Thyroid gland (tissue), 4 donors: ENCODE measurements around the gene INO80E.

Experiments used
- POLR2A ChIP-seq, 2 donors: fragments of 450-650 bp; IDR thresholded peaks; one replicate each; pipeline ENCODE4 v1.6.1; 2017; ENCODE audit warnings: antibody characterized with exemption in 2 of 2, mild to moderate bottlenecking in 2 of 2, moderate library complexity in 1 of 2
- TF ChIP-seq, protein P1 (sequence below), 6 experiments: fragments of 200-600 bp in 3 of 6; fragments of 450-650 bp in 3 of 6; sonication (generic) in 3 of 6; IDR thresholded peaks; one replicate each; pipeline ENCODE4 v1.5.1; 2016 to 2019; ENCODE audit warnings: antibody characterized with exemption in 6 of 6, mild to moderate bottlenecking in 2 of 6, inconsistent platforms in 1 of 6, moderate library complexity in 1 of 6

DNA sequence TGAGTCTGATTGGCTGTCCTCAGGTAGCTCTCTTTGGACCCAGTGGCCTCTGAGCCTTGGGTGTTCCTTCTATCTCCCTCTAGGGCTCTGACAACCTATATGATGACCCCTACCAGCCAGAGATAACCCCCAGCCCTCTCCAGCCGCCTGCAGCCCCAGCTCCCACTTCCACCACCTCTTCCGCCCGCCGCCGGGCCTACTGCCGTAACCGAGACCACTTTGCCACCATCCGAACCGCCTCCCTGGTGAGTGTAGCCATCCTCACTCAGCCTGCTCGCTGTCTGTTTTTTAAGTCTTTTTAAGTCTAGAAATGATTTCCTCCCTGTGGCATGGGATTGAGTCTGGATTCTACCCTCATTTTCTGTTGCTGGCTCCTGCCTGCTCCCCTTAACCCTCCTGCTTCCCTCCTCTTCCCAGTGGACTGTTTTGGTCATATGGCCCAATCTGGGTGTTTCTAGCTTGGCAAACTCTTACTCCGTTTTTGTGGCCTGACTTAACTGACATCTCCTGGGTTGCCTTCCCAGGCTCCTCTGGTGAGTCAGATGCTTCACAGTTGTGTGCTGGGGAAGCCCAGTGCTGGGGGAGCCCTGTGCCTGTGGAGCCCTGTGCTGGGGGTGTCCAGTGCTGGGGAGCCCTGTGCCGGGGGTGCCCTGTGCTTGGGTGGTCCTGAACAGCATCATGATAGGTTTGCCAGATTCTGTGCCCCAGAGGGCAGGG, 12.5 kb upstream of the INO80E start:
- TF ChIP-seq POLR2A (IDR thresholded peaks at IDR 0.05): no peak
- TF ChIP-seq, protein P1, sequence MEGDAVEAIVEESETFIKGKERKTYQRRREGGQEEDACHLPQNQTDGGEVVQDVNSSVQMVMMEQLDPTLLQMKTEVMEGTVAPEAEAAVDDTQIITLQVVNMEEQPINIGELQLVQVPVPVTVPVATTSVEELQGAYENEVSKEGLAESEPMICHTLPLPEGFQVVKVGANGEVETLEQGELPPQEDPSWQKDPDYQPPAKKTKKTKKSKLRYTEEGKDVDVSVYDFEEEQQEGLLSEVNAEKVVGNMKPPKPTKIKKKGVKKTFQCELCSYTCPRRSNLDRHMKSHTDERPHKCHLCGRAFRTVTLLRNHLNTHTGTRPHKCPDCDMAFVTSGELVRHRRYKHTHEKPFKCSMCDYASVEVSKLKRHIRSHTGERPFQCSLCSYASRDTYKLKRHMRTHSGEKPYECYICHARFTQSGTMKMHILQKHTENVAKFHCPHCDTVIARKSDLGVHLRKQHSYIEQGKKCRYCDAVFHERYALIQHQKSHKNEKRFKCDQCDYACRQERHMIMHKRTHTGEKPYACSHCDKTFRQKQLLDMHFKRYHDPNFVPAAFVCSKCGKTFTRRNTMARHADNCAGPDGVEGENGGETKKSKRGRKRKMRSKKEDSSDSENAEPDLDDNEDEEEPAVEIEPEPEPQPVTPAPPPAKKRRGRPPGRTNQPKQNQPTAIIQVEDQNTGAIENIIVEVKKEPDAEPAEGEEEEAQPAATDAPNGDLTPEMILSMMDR (IDR thresholded peaks at IDR 0.05): no peak
